DOHH2 (cell line): ENCODE measurements around the gene PPP1R3F.

ENCODE experiments used
- EZH2phosphoT487 ChIP-seq: fragments of 200-600 bp; sonication (generic); IDR thresholded peaks from 2 replicates; pipeline ENCODE4 v1.6.1; 2017; ENCODE audit warnings: borderline replicate concordance, mild to moderate bottlenecking, antibody characterized with exemption, low read length, moderate library complexity, mixed read lengths
- TF ChIP-seq, protein P1 (sequence below): fragments of 200-600 bp; sonication (generic); IDR thresholded peaks from one replicate; pipeline ENCODE4 v1.5.1; 2014; ENCODE audit warnings: antibody characterized with exemption, mild to moderate bottlenecking, low read depth, low read length; ENCODE audit not compliant: poor library complexity, severe bottlenecking

DNA sequence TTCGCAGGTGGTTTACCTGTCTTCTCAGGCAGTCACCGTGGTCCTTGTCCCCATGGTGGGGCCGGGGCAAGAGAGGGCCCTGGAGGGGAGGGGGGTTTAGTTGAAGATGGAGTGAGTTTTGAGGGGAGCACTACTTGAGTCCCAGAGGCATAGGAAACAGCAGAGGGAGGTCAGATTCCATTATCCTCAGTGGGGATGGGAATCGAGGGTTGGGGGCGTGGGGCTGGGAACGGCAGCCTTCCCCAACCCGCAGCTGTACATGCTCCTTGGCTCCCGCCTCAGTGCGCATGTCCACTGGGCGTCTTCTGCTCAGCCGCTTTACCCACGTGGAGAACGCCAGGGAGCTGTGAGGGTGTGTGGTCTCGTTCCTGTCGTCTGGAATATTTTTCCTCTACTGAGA lies 33.8 kb downstream of the PPP1R3F start, which contains the start of gene GAGE10:
- TF ChIP-seq, protein P1, sequence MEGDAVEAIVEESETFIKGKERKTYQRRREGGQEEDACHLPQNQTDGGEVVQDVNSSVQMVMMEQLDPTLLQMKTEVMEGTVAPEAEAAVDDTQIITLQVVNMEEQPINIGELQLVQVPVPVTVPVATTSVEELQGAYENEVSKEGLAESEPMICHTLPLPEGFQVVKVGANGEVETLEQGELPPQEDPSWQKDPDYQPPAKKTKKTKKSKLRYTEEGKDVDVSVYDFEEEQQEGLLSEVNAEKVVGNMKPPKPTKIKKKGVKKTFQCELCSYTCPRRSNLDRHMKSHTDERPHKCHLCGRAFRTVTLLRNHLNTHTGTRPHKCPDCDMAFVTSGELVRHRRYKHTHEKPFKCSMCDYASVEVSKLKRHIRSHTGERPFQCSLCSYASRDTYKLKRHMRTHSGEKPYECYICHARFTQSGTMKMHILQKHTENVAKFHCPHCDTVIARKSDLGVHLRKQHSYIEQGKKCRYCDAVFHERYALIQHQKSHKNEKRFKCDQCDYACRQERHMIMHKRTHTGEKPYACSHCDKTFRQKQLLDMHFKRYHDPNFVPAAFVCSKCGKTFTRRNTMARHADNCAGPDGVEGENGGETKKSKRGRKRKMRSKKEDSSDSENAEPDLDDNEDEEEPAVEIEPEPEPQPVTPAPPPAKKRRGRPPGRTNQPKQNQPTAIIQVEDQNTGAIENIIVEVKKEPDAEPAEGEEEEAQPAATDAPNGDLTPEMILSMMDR: no peak
- no peak for TF ChIP-seq EZH2phosphoT487
